Smooth muscle cell (in vitro differentiated cells): ENCODE data around the gene EVA1C. TPM values are rescaled to one million over a fixed set of nuclear protein-coding genes. Genes with fewer than 3 reads are reported as not detected.
A peak's percentile ranks its signal among the peaks of the same experiment; 100 is the strongest.

Experiments
- DNase-seq: peaks from one replicate; lab custom pipeline; 2025; ENCODE audit not compliant: unreplicated experiment; lab: John Stamatoyannopoulos, UW
- H2AFZ ChIP-seq: fragments of 200-600 bp; sonication (generic); 2 replicates; pipeline ENCODE4 v1.6.0; 2016; ENCODE audit warnings: antibody characterized with exemption, low read depth, mild to moderate bottlenecking
- H3F3A ChIP-seq: fragments of 200-600 bp; sonication (generic); 2 replicates; pipeline ENCODE4 v1.6.0; 2017; ENCODE audit warnings: antibody characterized with exemption, low read depth
- H3K27ac ChIP-seq: fragments of 200-600 bp; sonication (generic); 2 replicates; pipeline ENCODE4 v1.5.1; 2016; ENCODE audit warnings: low read depth, mild to moderate bottlenecking
- H3K27me3 ChIP-seq: fragments of 200-600 bp; sonication (generic); 2 replicates; pipeline ENCODE4 v1.6.1; 2016; ENCODE audit warnings: low read depth, mild to moderate bottlenecking
- H3K36me3 ChIP-seq: fragments of 200-600 bp; sonication (generic); 2 replicates; pipeline ENCODE4 v1.5.1; 2016; ENCODE audit warnings: low read depth
- H3K4me1 ChIP-seq: fragments of 200-600 bp; sonication (generic); 2 replicates; pipeline ENCODE4 v1.5.1; 2016; ENCODE audit warnings: low read depth
- H3K4me2 ChIP-seq: fragments of 200-600 bp; sonication (generic); 2 replicates; pipeline ENCODE4 v1.6.0; 2016; ENCODE audit warnings: mild to moderate bottlenecking
- H3K4me3 ChIP-seq: fragments of 200-600 bp; sonication (generic); 2 replicates; pipeline ENCODE4 v1.5.1; 2016; ENCODE audit warnings: mild to moderate bottlenecking
- H3K79me2 ChIP-seq: fragments of 200-600 bp; sonication (generic); 2 replicates; pipeline ENCODE4 v1.6.0; 2016; ENCODE audit warnings: low read depth, mild to moderate bottlenecking
- H3K9ac ChIP-seq: fragments of 200-600 bp; sonication (generic); 2 replicates; pipeline ENCODE4 v1.6.0; 2016; ENCODE audit warnings: low read depth
- H3K9me3 ChIP-seq: fragments of 200-600 bp; sonication (generic); replicated peaks from 2 replicates; pipeline ENCODE4 v1.5.1; 2016; ENCODE audit warnings: low read depth
- H4K20me1 ChIP-seq: fragments of 200-600 bp; sonication (generic); 2 replicates; pipeline ENCODE4 v1.6.0; 2016; ENCODE audit warnings: low read depth
- WGBS: methylation state at CpG from one replicate; pipeline ENCODE4 v1.1.7; 2016; ENCODE audit warnings: low lambda C conversion rate; 5-methylcytosine and 5-hydroxymethylcytosine counted together
- polyA plus RNA-seq: library from polyadenylated mRNA; unstranded; fragments of >200 nt; fragmentation: Nextera tagmentation; extraction: Ambion mirVana; gene quantifications from 2 replicates; pipeline ENCODE4 v1.2.1, GENCODE V29; 2016
- total RNA-seq: library from RNA; depleted of rRNA; stranded (reverse); fragments of >200 nt; gene quantifications from 2 replicates; pipeline ENCODE4 v1.2.3, GENCODE V29; 2014
- TF ChIP-seq, protein P1 (sequence below): fragments of 200-600 bp; sonication (generic); IDR thresholded peaks from 2 replicates; pipeline ENCODE4 v1.5.1; 2017; ENCODE audit warnings: borderline replicate concordance, mild to moderate bottlenecking, antibody characterized with exemption; ENCODE audit not compliant: insufficient read depth, poor library complexity, severe bottlenecking

Gene EVA1C
- total and polyA plus RNA-seq, 2 experiments from 2014 or later = 1.9 to 3.7 TPM

DNA sequence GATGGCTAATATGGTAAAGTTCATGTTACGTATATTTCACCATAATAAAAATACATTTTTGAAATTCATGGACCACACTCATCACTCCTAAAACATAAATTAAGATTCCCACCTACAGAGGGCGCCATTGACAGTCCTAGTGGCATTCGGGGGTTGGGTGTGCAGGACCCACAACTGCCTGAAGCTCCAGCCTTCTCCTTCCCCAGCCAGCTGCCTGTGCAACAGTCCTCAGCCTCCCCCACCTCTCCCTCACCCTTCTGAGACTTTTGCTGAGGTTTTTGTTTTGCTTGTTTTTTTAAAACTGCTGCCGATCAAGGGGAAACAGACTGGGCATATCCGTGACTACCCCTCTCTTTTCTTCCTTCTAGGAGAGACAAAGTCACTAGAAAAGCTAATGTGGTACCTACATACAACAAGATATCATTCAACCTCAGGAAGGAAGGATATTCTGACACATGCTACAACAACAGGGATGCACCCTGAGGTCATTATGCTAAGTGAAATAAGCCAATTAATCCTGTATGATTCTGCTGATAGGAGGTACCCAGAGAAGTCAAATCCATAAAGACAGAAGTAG lies 9.2 kb upstream of the EVA1C start:
- DNase-seq = no peak
- no peaks in the 10 kb centered on the region for H4K20me1 ChIP-seq
- no peaks in the 10 kb centered on the region for H3K4me1 ChIP-seq
- H3K4me3 ChIP-seq = no peak overlapping the region
- 29% methylated on average over 5 of the region's 5 CpGs for WGBS
- H3K4me2 ChIP-seq = no peak overlapping the region
- H3F3A ChIP-seq = no peaks in the 10 kb centered on the region
- H3K27me3 ChIP-seq = peaks cover 29% of the 10 kb centered on the region
- H3K36me3 ChIP-seq = no peaks in the 10 kb centered on the region
- H3K79me2 ChIP-seq = no peaks in the 10 kb centered on the region
- no peak overlapping the region for H3K9ac ChIP-seq
- H3K27ac ChIP-seq = no peak overlapping the region
- no peaks in the 10 kb centered on the region for H3K9me3 ChIP-seq
- H2AFZ ChIP-seq = no peak overlapping the region
- TF ChIP-seq, protein P1, sequence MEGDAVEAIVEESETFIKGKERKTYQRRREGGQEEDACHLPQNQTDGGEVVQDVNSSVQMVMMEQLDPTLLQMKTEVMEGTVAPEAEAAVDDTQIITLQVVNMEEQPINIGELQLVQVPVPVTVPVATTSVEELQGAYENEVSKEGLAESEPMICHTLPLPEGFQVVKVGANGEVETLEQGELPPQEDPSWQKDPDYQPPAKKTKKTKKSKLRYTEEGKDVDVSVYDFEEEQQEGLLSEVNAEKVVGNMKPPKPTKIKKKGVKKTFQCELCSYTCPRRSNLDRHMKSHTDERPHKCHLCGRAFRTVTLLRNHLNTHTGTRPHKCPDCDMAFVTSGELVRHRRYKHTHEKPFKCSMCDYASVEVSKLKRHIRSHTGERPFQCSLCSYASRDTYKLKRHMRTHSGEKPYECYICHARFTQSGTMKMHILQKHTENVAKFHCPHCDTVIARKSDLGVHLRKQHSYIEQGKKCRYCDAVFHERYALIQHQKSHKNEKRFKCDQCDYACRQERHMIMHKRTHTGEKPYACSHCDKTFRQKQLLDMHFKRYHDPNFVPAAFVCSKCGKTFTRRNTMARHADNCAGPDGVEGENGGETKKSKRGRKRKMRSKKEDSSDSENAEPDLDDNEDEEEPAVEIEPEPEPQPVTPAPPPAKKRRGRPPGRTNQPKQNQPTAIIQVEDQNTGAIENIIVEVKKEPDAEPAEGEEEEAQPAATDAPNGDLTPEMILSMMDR = peak; percentile 73

DNA sequence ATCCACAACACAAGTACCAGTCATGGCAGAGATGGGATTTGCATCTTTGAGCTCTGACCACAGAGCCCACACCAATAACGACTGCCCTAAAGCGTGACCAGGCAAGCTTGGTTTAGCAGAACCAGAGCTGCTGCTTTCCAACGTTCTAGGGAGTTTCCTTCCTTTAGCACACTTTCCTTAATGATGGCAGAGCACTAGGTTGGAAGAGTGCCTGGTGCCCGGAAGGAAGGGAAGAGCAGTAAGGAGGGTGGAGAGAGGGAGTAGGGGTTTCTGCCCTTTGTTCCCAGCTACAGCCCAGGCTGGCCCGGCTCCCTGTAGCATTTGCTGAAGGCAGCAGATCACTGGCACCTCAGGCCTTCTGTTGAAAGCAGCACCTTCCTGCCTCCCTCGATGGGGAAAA lies 6.1 kb upstream of the EVA1C start:
- WGBS = 82% methylated on average over 6 of the region's 6 CpGs
- no peak overlapping the region for H2AFZ ChIP-seq
- H3K36me3 ChIP-seq = no peaks in the 10 kb centered on the region

DNA sequence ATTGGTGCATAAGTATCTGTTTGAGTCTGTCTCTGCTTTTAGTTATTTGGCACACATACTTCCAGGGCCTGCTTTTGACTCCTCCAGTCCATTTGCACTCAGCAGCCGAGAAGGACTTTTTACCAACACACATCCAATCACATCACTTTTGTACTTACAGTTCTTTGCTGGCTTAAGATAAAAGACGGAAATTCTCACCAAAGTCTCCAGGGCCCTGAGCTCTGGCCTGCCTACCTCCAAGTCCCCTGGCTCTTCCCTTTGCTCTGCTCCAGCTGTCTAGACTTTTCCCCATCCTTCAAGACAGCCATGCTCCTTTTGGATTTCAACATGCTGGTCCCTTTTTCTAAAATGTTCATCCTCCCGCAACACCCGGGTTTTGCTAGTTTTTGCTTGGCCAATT lies 2.2 kb upstream of the EVA1C start:
- Histone ChIP-seq H3K27ac (no peak overlapping the region), H2AFZ (no peak overlapping the region), H3K36me3 (no peaks in the 10 kb centered on the region), H4K20me1 (no peaks in the 10 kb centered on the region), H3K4me1 (peaks cover 15% of the 10 kb centered on the region), H3K27me3 (peaks cover 46% of the 10 kb centered on the region), H3K9ac (no peak overlapping the region), H3K4me2 (no peak overlapping the region), H3F3A (peaks cover 7% of the 10 kb centered on the region), H3K9me3 (no peaks in the 10 kb centered on the region), H3K4me3 (no peak overlapping the region), H3K79me2 (no peaks in the 10 kb centered on the region)
- WGBS = 81% methylated on average over 4 of the region's 4 CpGs
- DNase-seq = no peak
- TF ChIP-seq, protein P1 = no peak

More for the DNA sequence above, 6.1 kb upstream of the EVA1C start:
- H3K9me3 ChIP-seq = no peaks in the 10 kb centered on the region
- H3K27ac ChIP-seq = no peak overlapping the region
- H3K79me2 ChIP-seq = no peaks in the 10 kb centered on the region
- DNase-seq = no peak
- H3F3A ChIP-seq = no peaks in the 10 kb centered on the region
- TF ChIP-seq, protein P1 = no peak
- no peaks in the 10 kb centered on the region for H4K20me1 ChIP-seq
- H3K4me2 ChIP-seq = no peak overlapping the region
- H3K4me1 ChIP-seq = no peaks in the 10 kb centered on the region
- H3K4me3 ChIP-seq = no peak overlapping the region
- H3K9ac ChIP-seq = no peak overlapping the region
- peaks cover 23% of the 10 kb centered on the region for H3K27me3 ChIP-seq

GRCh38 chr21:32410916-32411315 lies 1.6 kb upstream of the EVA1C start:
- no peaks in the 10 kb centered on the region for H3K9me3 ChIP-seq
- no peak overlapping the region for H3K4me3 ChIP-seq
- H3K9ac ChIP-seq = no peak overlapping the region

More at GRCh38 chr21:32410916-32411315, 1.6 kb upstream of the EVA1C start:
- Histone ChIP-seq H3K4me1 (peaks cover 21% of the 10 kb centered on the region), H3K27ac (no peak overlapping the region), H3K27me3 (peaks cover 51% of the 10 kb centered on the region), H3K36me3 (no peaks in the 10 kb centered on the region), H2AFZ (peak overlapping the region; percentile 89), H3K79me2 (no peaks in the 10 kb centered on the region), H4K20me1 (no peaks in the 10 kb centered on the region), H3F3A (peaks cover 7% of the 10 kb centered on the region), H3K4me2 (peak overlapping the region; percentile 86)
- WGBS = 94% methylated on average over 5 of the region's 5 CpGs
- TF ChIP-seq, protein P1 = no peak
- no peak for DNase-seq
